ENCODE results near the gene COL27A1.

GRCh38 chr9:114264806-114265550, 109.6 kb downstream of the COL27A1 start:
- TF ChIP-seq, protein P1, sequence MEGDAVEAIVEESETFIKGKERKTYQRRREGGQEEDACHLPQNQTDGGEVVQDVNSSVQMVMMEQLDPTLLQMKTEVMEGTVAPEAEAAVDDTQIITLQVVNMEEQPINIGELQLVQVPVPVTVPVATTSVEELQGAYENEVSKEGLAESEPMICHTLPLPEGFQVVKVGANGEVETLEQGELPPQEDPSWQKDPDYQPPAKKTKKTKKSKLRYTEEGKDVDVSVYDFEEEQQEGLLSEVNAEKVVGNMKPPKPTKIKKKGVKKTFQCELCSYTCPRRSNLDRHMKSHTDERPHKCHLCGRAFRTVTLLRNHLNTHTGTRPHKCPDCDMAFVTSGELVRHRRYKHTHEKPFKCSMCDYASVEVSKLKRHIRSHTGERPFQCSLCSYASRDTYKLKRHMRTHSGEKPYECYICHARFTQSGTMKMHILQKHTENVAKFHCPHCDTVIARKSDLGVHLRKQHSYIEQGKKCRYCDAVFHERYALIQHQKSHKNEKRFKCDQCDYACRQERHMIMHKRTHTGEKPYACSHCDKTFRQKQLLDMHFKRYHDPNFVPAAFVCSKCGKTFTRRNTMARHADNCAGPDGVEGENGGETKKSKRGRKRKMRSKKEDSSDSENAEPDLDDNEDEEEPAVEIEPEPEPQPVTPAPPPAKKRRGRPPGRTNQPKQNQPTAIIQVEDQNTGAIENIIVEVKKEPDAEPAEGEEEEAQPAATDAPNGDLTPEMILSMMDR (IDR thresholded peaks at IDR 0.05; ENCODE audit: low read depth, low read length), result no peak
- TF ChIP-seq POLR2A (IDR thresholded peaks at IDR 0.05; ENCODE audit: extremely low read depth, insufficient read length) (no peak), MYC (IDR thresholded peaks at IDR 0.05; ENCODE audit: low read depth, low read length) (no peak)
- TF ChIP-seq, protein P2, sequence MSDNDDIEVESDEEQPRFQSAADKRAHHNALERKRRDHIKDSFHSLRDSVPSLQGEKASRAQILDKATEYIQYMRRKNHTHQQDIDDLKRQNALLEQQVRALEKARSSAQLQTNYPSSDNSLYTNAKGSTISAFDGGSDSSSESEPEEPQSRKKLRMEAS (IDR thresholded peaks at IDR 0.05; ENCODE audit: low read depth, low read length), result no peak

Data from NB4 (cell line).